ENCODE measurements around the gene MAGT1. TPM values are rescaled to one million over a fixed set of nuclear protein-coding genes. Genes with fewer than 3 reads are reported as not detected.
A peak's percentile ranks its signal among the peaks of the same experiment; 100 is the strongest.
"Not testable (repeated sequence)": the region's sequence is repeated elsewhere in the genome, so short reads cannot be mapped to it uniquely, and the experiment has no call there.

The MAGT1 gene
- total RNA-seq, 3 donors from 2014 or later: 36.8 to 55.3 (median 43.3) TPM

DNA sequence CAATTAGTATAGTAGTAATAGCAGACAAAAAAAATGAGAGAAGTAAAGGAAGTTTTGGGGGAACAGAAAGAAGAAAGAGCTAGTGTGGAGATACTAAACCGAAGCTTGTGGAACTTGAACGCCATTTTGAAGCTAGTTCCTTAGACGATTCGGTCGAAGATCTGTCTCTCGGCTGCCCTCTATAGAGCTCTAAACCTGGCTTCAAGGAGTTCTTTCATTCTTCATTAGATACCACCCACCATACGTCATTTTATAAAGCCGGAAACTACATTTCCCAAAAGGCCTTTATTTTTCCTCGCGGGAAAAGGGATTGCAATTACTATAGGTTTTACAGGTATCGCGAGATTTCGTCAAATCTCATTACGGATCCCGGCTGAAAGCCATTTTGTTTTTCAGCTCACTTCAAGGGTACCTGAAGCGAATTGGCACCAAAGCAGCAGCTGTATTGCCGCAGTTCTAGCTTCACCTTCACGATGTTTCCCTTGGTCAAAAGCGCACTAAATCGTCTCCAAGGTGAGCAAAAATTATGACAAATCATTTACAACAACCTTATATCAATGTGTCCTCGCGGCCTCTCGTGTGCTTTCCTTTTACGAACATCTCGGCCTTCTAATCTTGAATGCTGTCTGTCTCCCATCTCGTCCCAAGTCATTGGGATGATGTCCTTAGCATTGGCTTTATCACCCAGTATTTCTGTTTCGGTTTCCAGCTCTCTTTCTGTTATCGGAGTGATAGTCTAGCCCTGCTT, 4.0 kb upstream of the MAGT1 start, which contains the start of gene COX7B:
Gene COX7B, plus strand, starts transcription at position 388 of the 748 bp plus-strand sequence. Its CDS starts 86 bp downstream, at position 474.
- ATAC-seq (peak; percentile 78), DNase-seq (peak in 2 of 3 donors; percentile 32 to 83)
- H3K9me3 ChIP-seq: no peaks in the 10 kb centered on the region
- intact Hi-C loops (cut with DNase I, micrococcal nuclease): no loop called here
- peaks cover 4% of the 10 kb centered on the region for H3K36me3 ChIP-seq (ENCODE audit: low read depth)
- peak within 1 kb of the TSS; percentile 46 for H3K4me3 ChIP-seq
- TF ChIP-seq, protein P1, sequence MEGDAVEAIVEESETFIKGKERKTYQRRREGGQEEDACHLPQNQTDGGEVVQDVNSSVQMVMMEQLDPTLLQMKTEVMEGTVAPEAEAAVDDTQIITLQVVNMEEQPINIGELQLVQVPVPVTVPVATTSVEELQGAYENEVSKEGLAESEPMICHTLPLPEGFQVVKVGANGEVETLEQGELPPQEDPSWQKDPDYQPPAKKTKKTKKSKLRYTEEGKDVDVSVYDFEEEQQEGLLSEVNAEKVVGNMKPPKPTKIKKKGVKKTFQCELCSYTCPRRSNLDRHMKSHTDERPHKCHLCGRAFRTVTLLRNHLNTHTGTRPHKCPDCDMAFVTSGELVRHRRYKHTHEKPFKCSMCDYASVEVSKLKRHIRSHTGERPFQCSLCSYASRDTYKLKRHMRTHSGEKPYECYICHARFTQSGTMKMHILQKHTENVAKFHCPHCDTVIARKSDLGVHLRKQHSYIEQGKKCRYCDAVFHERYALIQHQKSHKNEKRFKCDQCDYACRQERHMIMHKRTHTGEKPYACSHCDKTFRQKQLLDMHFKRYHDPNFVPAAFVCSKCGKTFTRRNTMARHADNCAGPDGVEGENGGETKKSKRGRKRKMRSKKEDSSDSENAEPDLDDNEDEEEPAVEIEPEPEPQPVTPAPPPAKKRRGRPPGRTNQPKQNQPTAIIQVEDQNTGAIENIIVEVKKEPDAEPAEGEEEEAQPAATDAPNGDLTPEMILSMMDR (IDR thresholded peaks at IDR 0.05): no peak
- peaks cover 4% of the 10 kb centered on the region for H3K4me1 ChIP-seq (ENCODE audit: low read depth)

GRCh38 chrX:77893713-77894112, 1.5 kb downstream of the MAGT1 start:
- no peak for DNase-seq
- TF ChIP-seq, protein P1 (IDR thresholded peaks at IDR 0.05): no peak
- intact Hi-C loops (cut with DNase I, micrococcal nuclease): no loop called here
- H3K36me3 ChIP-seq (ENCODE audit: low read depth): no peaks in the 10 kb centered on the region
- no peaks in the 10 kb centered on the region for H3K4me1 ChIP-seq (ENCODE audit: low read depth)
- no peak for ATAC-seq
- no peak overlapping the region for H3K4me3 ChIP-seq
- no peaks in the 10 kb centered on the region for H3K9me3 ChIP-seq

DNA sequence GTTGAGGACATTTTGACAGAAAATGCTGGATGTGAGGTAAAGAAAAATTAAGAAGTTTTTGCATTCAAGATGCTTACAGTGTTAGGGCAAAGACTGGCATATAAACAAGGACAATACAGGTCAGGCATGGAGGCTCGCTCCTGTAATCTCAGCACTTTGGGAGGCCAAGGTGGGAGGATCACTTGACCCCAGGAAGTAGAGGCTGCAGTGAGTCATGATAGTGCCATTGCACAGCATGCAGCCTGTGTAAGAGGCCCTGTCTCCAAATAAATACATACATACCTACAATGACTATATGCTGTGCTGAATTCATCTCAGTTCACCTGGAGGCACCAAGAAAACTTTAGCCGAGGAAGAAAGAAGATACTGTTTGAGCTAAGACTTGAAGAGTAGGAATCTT, 2.3 kb downstream of the MAGT1 start:
- ATAC-seq (no peak), DNase-seq (no peak)
- Histone ChIP-seq H3K36me3 (ENCODE audit: low read depth) (no peaks in the 10 kb centered on the region), H3K4me1 (ENCODE audit: low read depth) (no peaks in the 10 kb centered on the region), H3K9me3 (no peaks in the 10 kb centered on the region), H3K4me3 (no peak overlapping the region)
- TF ChIP-seq, protein P1 (IDR thresholded peaks at IDR 0.05): no peak
- intact Hi-C loops (cut with DNase I, micrococcal nuclease): no loop called here

DNA sequence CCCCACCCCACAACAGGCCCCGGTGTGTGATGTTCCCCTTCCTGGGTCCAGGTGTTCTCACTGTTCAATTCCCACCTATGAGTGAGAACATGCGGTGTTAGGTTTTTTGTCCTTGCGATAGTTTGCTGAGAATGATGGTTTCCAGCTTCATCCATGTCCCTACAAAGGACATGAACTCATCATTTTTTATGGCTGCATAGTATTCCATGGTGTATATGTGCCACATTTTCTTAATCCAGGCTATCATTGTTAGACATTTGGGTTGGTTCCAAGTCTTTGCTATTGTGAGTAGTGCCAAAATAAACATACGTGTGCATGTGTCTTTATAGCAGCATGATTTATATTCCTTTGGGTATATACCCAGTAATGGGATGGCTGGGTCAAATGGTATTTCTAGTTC, 13.8 kb downstream of the MAGT1 start:
- H3K9me3 ChIP-seq; DNase-seq; intact Hi-C loops (cut with DNase I, micrococcal nuclease); H3K4me3 ChIP-seq; H3K36me3 ChIP-seq (ENCODE audit: low read depth); H3K4me1 ChIP-seq (ENCODE audit: low read depth); ATAC-seq: not testable (repeated sequence)

GRCh38 chrX:77875372-77875771, 19.9 kb downstream of the MAGT1 start:
- intact Hi-C loops (cut with DNase I, micrococcal nuclease): no loop called here
- ATAC-seq: no peak
- TF ChIP-seq, protein P1 (IDR thresholded peaks at IDR 0.05): no peak

DNA sequence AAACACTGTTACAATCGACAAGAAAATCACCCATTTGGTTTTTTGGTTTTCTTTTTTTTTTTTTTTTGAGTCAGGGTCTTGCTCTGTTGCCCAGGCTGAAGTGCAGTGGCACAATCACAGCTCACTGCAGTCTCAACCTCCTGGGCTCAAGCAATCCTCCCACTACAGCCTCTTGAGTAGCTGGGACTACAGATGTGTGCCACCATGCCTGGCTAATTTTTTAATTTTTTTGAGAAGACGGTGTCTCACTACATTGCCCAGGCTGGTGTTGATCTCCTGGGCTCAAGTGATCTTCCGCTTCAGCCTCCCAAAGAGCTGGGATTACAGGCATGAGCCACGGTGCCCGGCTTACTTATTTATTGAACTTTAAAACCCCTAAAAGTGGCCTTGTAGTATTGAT, 63.7 kb downstream of the MAGT1 start:
- H3K4me1 ChIP-seq (ENCODE audit: low read depth); intact Hi-C loops (cut with DNase I, micrococcal nuclease); DNase-seq; H3K4me3 ChIP-seq; H3K36me3 ChIP-seq (ENCODE audit: low read depth); H3K9me3 ChIP-seq; ATAC-seq: not testable (repeated sequence)

More at GRCh38 chrX:77875372-77875771, 19.9 kb downstream of the MAGT1 start:
- no peaks in the 10 kb centered on the region for H3K9me3 ChIP-seq
- no peaks in the 10 kb centered on the region for H3K36me3 ChIP-seq (ENCODE audit: low read depth)
- no peak overlapping the region for H3K4me3 ChIP-seq
- no peak for DNase-seq
- H3K4me1 ChIP-seq (ENCODE audit: low read depth): no peaks in the 10 kb centered on the region

- intact Hi-C loops (cut with DNase I, micrococcal nuclease); ATAC-seq: not testable (repeated sequence)
These were observed 73.2 kb downstream of the MAGT1 start for GRCh38 chrX:77821989-77822388.

More at GRCh38 chrX:77821989-77822388, 73.2 kb downstream of the MAGT1 start:
- not testable (repeated sequence) for H3K9me3 ChIP-seq; H3K4me3 ChIP-seq; DNase-seq; H3K36me3 ChIP-seq (ENCODE audit: low read depth); H3K4me1 ChIP-seq (ENCODE audit: low read depth)
